GM21619 (cell line): ENCODE measurements around the gene C10orf90.

Experiments
- ATAC-seq: cut with Tn5 transposase; IDR thresholded peaks from one replicate; pipeline ENCODE4 v1.9.1; 2021; ENCODE audit not compliant: unreplicated experiment

Gene C10orf90

GRCh38 chr10:126670056-126670894 lies at the start of gene C10orf90:
Gene C10orf90, minus strand, starts transcription at chr10:126670693. Its CDS starts 213 bp downstream, at chr10:126670480.
- ATAC-seq = no peak

- no peak for ATAC-seq
These were observed 45.9 kb upstream of the C10orf90 start for GRCh38 chr10:126716366-126716765.

GRCh38 chr10:126713594-126713993 lies 43.1 kb upstream of the C10orf90 start:
- no peak for ATAC-seq

- ATAC-seq = no peak
These were observed 42.2 kb upstream of the C10orf90 start for GRCh38 chr10:126712681-126713080.

GRCh38 chr10:126705951-126706565 lies 35.6 kb upstream of the C10orf90 start:
- no peak for ATAC-seq

- ATAC-seq = no peak
These were observed 34.6 kb upstream of the C10orf90 start for GRCh38 chr10:126705131-126705530.

- ATAC-seq = no peak
These were observed 34.2 kb upstream of the C10orf90 start for GRCh38 chr10:126704649-126705048.

GRCh38 chr10:126702181-126702580 lies 31.7 kb upstream of the C10orf90 start:
- ATAC-seq = no peak

- no peak for ATAC-seq
These were observed 31.0 kb upstream of the C10orf90 start for GRCh38 chr10:126701526-126701925.

- ATAC-seq = no peak
These were observed 26.2 kb upstream of the C10orf90 start for GRCh38 chr10:126696684-126697083.

- no peak for ATAC-seq
These were observed 21.0 kb upstream of the C10orf90 start for GRCh38 chr10:126691456-126691855.

- no peak for ATAC-seq
These were observed 20.0 kb upstream of the C10orf90 start for GRCh38 chr10:126690534-126690933.

GRCh38 chr10:126689461-126689994 lies 19.0 kb upstream of the C10orf90 start:
- no peak for ATAC-seq

- ATAC-seq = no peak
These were observed 16.7 kb upstream of the C10orf90 start for GRCh38 chr10:126687121-126687606.

- no peak for ATAC-seq
These were observed 16.2 kb upstream of the C10orf90 start for GRCh38 chr10:126686719-126687118.

- no peak for ATAC-seq
These were observed 15.8 kb upstream of the C10orf90 start for GRCh38 chr10:126686268-126686667.

GRCh38 chr10:126685756-126686155 lies 15.3 kb upstream of the C10orf90 start:
- no peak for ATAC-seq

GRCh38 chr10:126684171-126684745 lies 13.8 kb upstream of the C10orf90 start:
- ATAC-seq = no peak

GRCh38 chr10:126683466-126683865 lies 13.0 kb upstream of the C10orf90 start:
- ATAC-seq = no peak

- ATAC-seq = no peak
These were observed 5.4 kb upstream of the C10orf90 start for GRCh38 chr10:126675656-126676438.
